Measurements from ENCODE around the gene CCDC172. TPM values are rescaled to one million over a fixed set of nuclear protein-coding genes. Genes with fewer than 3 reads are reported as not detected.
A peak's percentile ranks its signal among the peaks of the same experiment; 100 is the strongest.

Gene CCDC172
- total and polyA plus RNA-seq, 2 of the 8 experiments (the other 6 are each of a cell fraction or from before 2014, with no cell fraction given): 1.1 to 3.6 TPM

DNA sequence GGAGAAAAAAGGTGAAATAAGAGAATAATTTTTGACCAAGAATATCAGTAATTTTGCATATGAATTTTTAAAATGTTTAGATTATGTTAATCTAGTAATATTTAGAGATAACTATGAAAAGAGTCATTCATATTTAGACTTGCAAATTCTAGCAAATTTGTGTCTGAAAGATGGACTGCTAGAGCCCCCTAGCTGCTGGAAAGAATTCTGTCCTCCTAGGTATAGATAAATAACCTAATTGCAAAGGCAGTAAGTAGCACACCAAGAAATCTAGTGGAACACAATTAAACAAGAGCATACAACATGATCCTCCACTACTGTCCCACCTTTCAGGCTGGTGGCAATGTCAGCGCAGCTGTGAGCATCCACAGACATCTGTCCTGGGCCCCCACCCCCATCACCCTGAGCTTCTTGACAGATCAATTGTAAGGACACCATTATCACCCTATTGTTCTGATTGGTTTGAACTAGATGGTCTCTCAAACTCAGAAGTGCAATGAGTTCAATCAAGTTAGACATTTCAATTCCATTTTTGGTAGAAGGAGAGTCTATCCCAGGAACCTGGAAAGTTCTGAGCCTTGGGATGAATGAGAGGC lies 36.2 kb upstream of the CCDC172 start:
- H4K91ac ChIP-seq (replicated peaks; ENCODE audit: insufficient read length, low read length): no peak overlapping the region
- no peak overlapping the region for H2BK12ac ChIP-seq (ENCODE audit: low read depth, low read length)
- no peak overlapping the region for H3K4me3 ChIP-seq (ENCODE audit: extremely low read depth in 1 of 4, insufficient read depth in 2 of 4, low read depth in 3 of 4, low read length in 4 of 4)
- no peaks in the 10 kb centered on the region; the same call in 1 of the 2 replicates for H3K23me2 ChIP-seq (ENCODE audit: low read depth, low read length)
- H3K4me2 ChIP-seq (ENCODE audit: insufficient read depth in 1 of 2, low read depth in 2 of 2, low read length in 2 of 2): no peak overlapping the region
- 24% methylated on average over 1 of the region's 1 CpG; no CpG with 5 or more reads in 1 of the 2 experiments for WGBS, 2 experiments (ENCODE audit: extremely low coverage in 1 of 2, insufficient coverage in 1 of 2, insufficient read length in 1 of 2, insufficient replicate concordance in 2 of 2, low coverage in 1 of 2, low lambda C conversion rate in 2 of 2, missing lambda C conversion rate in 1 of 2)
- no peak overlapping the region for H3K9ac ChIP-seq (replicated peaks in 1 of 4; ENCODE audit: extremely low read depth in 1 of 4, low read depth in 3 of 4, low read length in 3 of 4)
- H3K27ac ChIP-seq (ENCODE audit: low read depth, low read length): no peak overlapping the region
- ChIA-PET CTCF (ENCODE audit: partially characterized antibody) (interaction anchor here (0.7 to 3.1 kb wide), 39 partner anchors 8 to 870 kb away, joined by 3 to 22 read pairs (median 4); no protein-coding TSS in a partner anchor), POLR2A (ENCODE audit: partially characterized antibody) (interaction anchor here (0.6 kb wide), 2 partner anchors 255 to 938 kb away, joined by 3 to 5 read pairs; no protein-coding TSS in a partner anchor)
- H2AK5ac ChIP-seq (ENCODE audit: low read depth, low read length): no peak overlapping the region
- no peaks in the 10 kb centered on the region for H3K9me3 ChIP-seq (ENCODE audit: insufficient read depth in 2 of 2, low read depth in 1 of 2, low read length in 1 of 2)
- H2AFZ ChIP-seq (ENCODE audit: low read length): no peak overlapping the region
- DNase-seq (ENCODE audit: low read depth in 1 of 2, low spot score in 2 of 2): no peak
- no peak overlapping the region for H3K23ac ChIP-seq (ENCODE audit: insufficient read length)
- no peaks in the 10 kb centered on the region for H3K79me2 ChIP-seq (ENCODE audit: control insufficient read depth in 1 of 2, insufficient read depth in 2 of 2, low read length in 2 of 2)
- peak; percentile 85 for FAIRE-seq
- no peak overlapping the region for H2BK120ac ChIP-seq (replicated peaks; ENCODE audit: low read depth, low read length)
- no peak overlapping the region for H4K8ac ChIP-seq (ENCODE audit: extremely low read depth, insufficient read depth, low read length)
- no peaks in the 10 kb centered on the region for H4K20me1 ChIP-seq (replicated peaks in 1 of 2; ENCODE audit: control insufficient read depth in 1 of 2, insufficient read depth in 2 of 2, low read length in 2 of 2)
- H2BK15ac ChIP-seq (ENCODE audit: low read length): no peak overlapping the region
- H3K14ac ChIP-seq (ENCODE audit: insufficient read length): no peak overlapping the region
- H3K27me3 ChIP-seq (replicated peaks in 1 of 4; ENCODE audit: control insufficient read depth in 3 of 4, extremely low read depth in 1 of 4, insufficient read depth in 3 of 4, low read length in 3 of 4): no peaks in the 10 kb centered on the region
- H3K36me3 ChIP-seq (ENCODE audit: control insufficient read depth in 2 of 4, insufficient read depth in 4 of 4, low read length in 3 of 4): no peaks in the 10 kb centered on the region
- no peak overlapping the region for H3K18ac ChIP-seq (ENCODE audit: extremely low read depth, low read length)
- no peak overlapping the region for H2BK5ac ChIP-seq (ENCODE audit: low read depth, low read length)
- H3K4me1 ChIP-seq (replicated peaks in 1 of 4; ENCODE audit: control insufficient read depth in 3 of 4, insufficient read depth in 4 of 4, low read length in 3 of 4): no peaks in the 10 kb centered on the region
- H2BK20ac ChIP-seq (ENCODE audit: low read length): no peak overlapping the region
- no peak overlapping the region for H3K56ac ChIP-seq (replicated peaks; ENCODE audit: insufficient read length, low read depth, low read length)
- H4K5ac ChIP-seq (ENCODE audit: insufficient read length, low read depth, low read length): no peak overlapping the region
- H3K79me1 ChIP-seq (ENCODE audit: low read depth, low read length): no peaks in the 10 kb centered on the region
- TF ChIP-seq CTCF (IDR thresholded peaks at IDR 0.05; ENCODE audit: control extremely low read depth in 1 of 3, insufficient read depth in 1 of 3, low read depth in 1 of 3, low read length in 3 of 3): peak in 2 of 3 experiments; percentile 47 to 61; a peak in 2 of 4 replicates
- peak; percentile 85 to 86 for TF ChIP-seq RAD21 (IDR thresholded peaks at IDR 0.05 in 1 of 2, conservative IDR thresholded peaks at IDR 0.05 in 1 of 2; ENCODE audit: low read depth in 2 of 2, low read length in 2 of 2)
- no peak for TF ChIP-seq SP2 (IDR thresholded peaks at IDR 0.05; ENCODE audit: low read length)
- TF ChIP-seq BCL11A (IDR thresholded peaks at IDR 0.05; ENCODE audit: low read depth in 2 of 2, low read length in 2 of 2): no peak
- no peak for TF ChIP-seq SRF (IDR thresholded peaks at IDR 0.05; ENCODE audit: low read depth, low read length)
- TF ChIP-seq NRF1 (IDR thresholded peaks at IDR 0.05; ENCODE audit: low read depth, low read length): no peak
- H3K4ac ChIP-seq (replicated peaks; ENCODE audit: insufficient read length, low read depth, low read length): no peak overlapping the region
